ENCODE data around the gene UQCRFS1. TPM values are rescaled to one million over a fixed set of nuclear protein-coding genes. Genes with fewer than 3 reads are reported as not detected.

Gene UQCRFS1
- total RNA-seq, 2 donors from 2014 or later = 78.1 to 95.9 TPM

DNA sequence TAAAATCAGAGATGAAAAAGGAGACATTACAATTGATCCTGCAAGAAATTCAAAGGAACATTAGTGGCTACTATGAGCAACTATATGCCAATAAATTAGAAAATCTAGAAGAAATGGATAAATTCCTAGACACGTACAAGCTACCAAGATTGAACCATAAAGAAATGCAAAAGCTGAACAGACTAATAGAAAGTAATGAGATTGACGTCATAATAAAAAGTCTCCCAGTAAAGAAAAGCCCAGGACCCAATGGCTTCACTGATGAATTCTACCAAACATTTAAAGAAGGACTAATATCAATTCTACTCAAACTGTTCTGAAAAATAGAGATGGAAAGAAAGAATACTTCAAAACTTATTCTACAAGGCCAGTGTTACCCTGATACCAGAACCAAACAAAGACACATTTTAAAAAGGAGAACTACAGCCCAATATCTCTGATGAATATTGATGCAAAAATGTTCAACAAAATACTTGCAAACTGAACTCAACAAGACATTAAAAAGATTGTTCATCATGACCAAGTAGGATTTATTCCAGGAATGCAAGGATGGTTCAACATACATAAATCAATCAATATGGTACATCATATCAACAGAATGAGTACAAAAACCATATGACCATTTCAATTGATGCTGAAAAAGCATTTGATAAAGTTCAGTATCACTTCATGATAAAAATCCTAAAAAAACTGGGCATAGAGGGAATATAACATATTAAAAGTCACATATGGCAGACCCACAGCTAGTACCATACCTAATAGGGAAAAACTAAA, 35.8 kb downstream of the UQCRFS1 start:
- intact Hi-C loops (cut with DNase I, micrococcal nuclease) = no loop called here
- DNase-seq = no peak

DNA sequence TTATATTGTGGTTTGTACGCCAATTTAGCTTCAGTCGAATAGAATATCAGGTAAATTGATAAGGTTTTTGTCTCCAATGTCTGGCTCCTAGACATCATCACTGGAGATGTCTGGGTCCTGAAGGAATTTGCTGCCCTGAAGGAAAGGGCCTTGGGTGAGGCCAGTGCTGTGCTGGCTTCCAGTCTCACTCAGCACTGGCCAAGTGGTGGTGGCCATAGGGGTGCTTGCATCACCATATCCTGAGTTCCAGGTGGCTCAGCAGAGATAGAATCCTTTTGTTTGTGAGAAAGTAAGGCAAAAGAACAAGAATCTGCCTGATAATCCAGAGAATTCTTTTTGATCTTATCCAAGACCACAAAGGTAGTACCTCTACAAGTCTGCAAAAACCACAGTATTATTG, 39.1 kb downstream of the UQCRFS1 start:
- no peak for DNase-seq
- intact Hi-C loops (cut with DNase I, micrococcal nuclease) = no loop called here
- no peak for ATAC-seq

More for the DNA sequence above, 35.8 kb downstream of the UQCRFS1 start:
- no peak for ATAC-seq

DNA sequence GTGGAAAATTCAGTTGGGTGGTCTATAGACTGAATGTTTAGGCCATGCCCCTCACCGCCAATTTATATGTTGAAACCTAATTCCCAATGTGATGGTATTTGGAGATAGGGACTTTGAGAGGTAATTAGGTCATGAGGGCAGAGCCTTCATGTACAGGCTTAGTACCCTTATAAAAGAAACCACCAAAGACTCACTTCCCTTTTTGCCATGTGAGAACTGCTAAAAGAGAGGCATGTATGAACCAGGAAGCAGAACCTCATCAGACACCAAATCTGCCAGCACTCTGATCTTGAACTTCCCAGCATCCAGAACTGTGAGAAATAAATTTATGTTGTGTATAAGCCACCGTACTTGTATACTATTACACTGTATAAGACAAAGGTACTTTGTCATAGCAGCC, 40.6 kb downstream of the UQCRFS1 start:
- intact Hi-C loops (cut with DNase I, micrococcal nuclease) = no loop called here
- DNase-seq = no peak
- ATAC-seq = no peak

DNA sequence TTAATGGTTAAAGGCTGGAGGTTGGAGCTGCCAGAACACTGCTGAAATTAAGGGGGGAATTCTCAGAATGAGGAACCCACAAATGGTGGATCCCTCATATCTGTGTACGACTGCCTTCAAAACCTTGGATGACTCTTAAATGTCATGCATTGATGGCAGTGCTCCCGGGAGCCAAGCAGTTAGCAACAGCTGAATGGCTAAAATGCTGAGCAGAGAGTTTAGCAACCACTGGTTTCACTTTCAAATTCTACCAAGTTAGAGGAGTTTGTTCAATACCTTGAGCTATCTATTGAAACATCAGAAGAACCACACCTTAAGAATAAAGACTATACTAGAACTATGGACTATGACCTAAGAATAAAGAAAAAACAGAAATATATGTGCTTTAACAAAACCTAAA, 41.4 kb downstream of the UQCRFS1 start:
- ATAC-seq (no peak), DNase-seq (no peak)
- intact Hi-C loops (cut with DNase I, micrococcal nuclease) = no loop called here

DNA sequence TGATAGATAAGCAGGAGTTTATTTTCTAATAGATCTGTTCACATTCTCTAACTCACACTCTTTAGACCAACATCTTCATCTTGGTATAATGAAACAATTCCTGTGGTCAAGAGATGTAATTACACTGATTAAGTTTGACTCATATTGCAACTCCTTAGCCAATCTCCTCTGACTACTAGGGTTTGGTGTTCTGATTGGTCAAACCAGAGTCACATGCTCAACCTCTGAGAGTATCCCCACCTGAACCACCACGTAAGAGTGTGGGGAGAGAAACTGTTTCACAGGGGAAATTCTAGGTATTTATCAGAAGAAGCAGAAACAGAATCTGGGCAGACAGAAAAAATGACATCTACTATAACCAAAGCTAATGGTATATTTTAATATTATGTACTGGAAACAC, 42.4 kb downstream of the UQCRFS1 start:
- ATAC-seq (no peak), DNase-seq (no peak)
- intact Hi-C loops (cut with DNase I, micrococcal nuclease) = no loop called here

DNA sequence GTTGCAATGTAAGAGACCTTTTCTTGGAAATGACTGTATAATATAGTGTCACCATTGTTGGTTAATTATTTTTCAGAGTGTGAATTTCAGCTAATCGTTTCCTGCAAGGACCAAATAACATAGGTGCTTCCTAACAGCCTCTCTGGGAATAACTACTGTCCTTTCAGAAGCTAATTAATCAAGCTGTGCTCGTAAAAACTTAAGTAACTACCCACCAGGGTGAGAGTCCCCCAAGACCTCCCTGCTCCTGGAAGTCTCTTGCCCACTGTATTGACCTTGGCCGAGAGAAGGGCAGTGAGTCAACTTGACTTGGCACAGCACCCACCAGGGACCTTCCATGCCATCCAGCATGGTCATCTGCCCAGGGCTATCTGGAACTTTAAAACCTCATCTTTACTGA, 50.3 kb downstream of the UQCRFS1 start:
- DNase-seq (no peak), ATAC-seq (no peak)
- intact Hi-C loops (cut with DNase I, micrococcal nuclease) = no loop called here

DNA sequence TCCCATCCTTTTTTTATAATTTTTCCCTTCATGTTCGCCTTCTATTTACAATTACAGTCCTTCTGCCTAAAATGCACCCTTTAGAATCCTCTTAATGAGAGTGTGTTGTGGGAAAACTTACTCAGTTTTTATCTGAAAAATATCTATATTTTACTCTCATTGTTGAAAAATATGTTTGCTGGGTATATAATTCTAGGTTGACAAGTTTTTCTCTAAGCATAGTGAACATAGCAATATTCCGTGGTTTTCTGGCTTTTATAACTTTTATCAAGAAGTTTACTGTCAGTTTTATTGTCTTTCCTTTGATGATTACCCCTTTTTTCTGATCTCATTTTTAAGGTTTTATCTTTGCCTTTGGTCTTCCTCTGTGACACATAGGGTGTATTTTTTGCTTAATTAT, 57.3 kb downstream of the UQCRFS1 start:
- DNase-seq (no peak), ATAC-seq (no peak)
- intact Hi-C loops (cut with DNase I, micrococcal nuclease) = no loop called here
